Stimulated activated CD8-positive, alpha-beta memory T cell treated with anti-CD3 and anti-CD28 coated beads, Interleukin-7, amount 100 ng/mL, for 4 hours (primary cell): ENCODE data around the gene CENATAC.
"Not testable (repeated sequence)": the region's sequence is repeated elsewhere in the genome, so short reads cannot be mapped to it uniquely, and the experiment has no call there.

Experiments used
- DNase-seq, 2 donors: peaks; one replicate each; pipeline ENCODE4 v3.0.0-alpha.2; 2020; ENCODE audit warnings: low read depth in 2 of 2

Gene CENATAC

GRCh38 chr11:118997627-118998387 lies at the start of gene CENATAC:
Gene CENATAC (plus strand): TSS chr11:118998138. CDS start chr11:118998198, 60 bp downstream.
- peak; percentile 86 to 92 for DNase-seq

GRCh38 chr11:118953265-118953664 lies 44.7 kb upstream of the CENATAC start:
- no peak for DNase-seq

GRCh38 chr11:118953976-118954375 lies 44.0 kb upstream of the CENATAC start:
- not testable (repeated sequence) for DNase-seq

GRCh38 chr11:118956094-118956846 lies 41.7 kb upstream of the CENATAC start, which contains the start of gene UPK2:
Gene UPK2 (plus strand): TSS chr11:118956298. CDS start chr11:118956351, 53 bp downstream.
- DNase-seq = peak; percentile 71 to 73

GRCh38 chr11:118956847-118957469 lies 41.0 kb upstream of the CENATAC start:
- DNase-seq = no peak

GRCh38 chr11:118957549-118957948 lies 40.4 kb upstream of the CENATAC start:
- DNase-seq = no peak

- DNase-seq = no peak
Observed at GRCh38 chr11:118957968-118958367, 40.0 kb upstream of the CENATAC start.

GRCh38 chr11:118958577-118958976 lies 39.4 kb upstream of the CENATAC start:
- DNase-seq = no peak

- no peak for DNase-seq
Observed at GRCh38 chr11:118961189-118961588, 36.7 kb upstream of the CENATAC start.

- DNase-seq = no peak
Observed at GRCh38 chr11:118961591-118961990, 36.3 kb upstream of the CENATAC start.

GRCh38 chr11:118969508-118969907 lies 28.4 kb upstream of the CENATAC start:
- DNase-seq = not testable (repeated sequence)

GRCh38 chr11:118971646-118972045 lies 26.3 kb upstream of the CENATAC start, which contains the start of gene FOXR1:
Gene FOXR1 (plus strand): TSS chr11:118971761. CDS start chr11:118971932, 171 bp downstream.
- no peak for DNase-seq

GRCh38 chr11:118973985-118974384 lies 24.0 kb upstream of the CENATAC start:
- no peak for DNase-seq

GRCh38 chr11:118975771-118976709 lies 21.9 kb upstream of the CENATAC start:
- no peak for DNase-seq

- no peak for DNase-seq
Observed at GRCh38 chr11:118979434-118979833, 18.5 kb upstream of the CENATAC start.

- no peak for DNase-seq
Observed at GRCh38 chr11:118980191-118980881, 17.6 kb upstream of the CENATAC start.

GRCh38 chr11:118984337-118984736 lies 13.6 kb upstream of the CENATAC start:
- not testable (repeated sequence) for DNase-seq

- no peak for DNase-seq
Observed at GRCh38 chr11:118984825-118985224, 13.1 kb upstream of the CENATAC start.

GRCh38 chr11:118988280-118988679 lies 9.7 kb upstream of the CENATAC start:
- no peak for DNase-seq

- not testable (repeated sequence) for DNase-seq
Observed at GRCh38 chr11:118991486-118992038, 6.4 kb upstream of the CENATAC start.
